SK-N-SH treated with all-trans-retinoic acid at 6 μM for 48 hours (cell line): ENCODE data around the gene SVIL.

Source experiments
- ARNTL ChIP-seq: fragments of 450-650 bp; formaldehyde crosslinking; IDR thresholded peaks from 2 replicates; pipeline ENCODE4 v1.5.0; 2020; ENCODE audit warnings: low read depth, mild to moderate bottlenecking, moderate library complexity, borderline replicate concordance
- ESRRG ChIP-seq: fragments of 250-450 bp; sonication (Bioruptor Pico); IDR thresholded peaks from 2 replicates; pipeline ENCODE4 v1.6.1; 2021; ENCODE audit warnings: mild to moderate bottlenecking
- PATZ1 ChIP-seq: fragments of 250-450 bp; sonication (Bioruptor Pico); IDR thresholded peaks from 2 replicates; pipeline ENCODE4 v1.8.0; 2020; ENCODE audit warnings: mild to moderate bottlenecking, moderate library complexity, borderline replicate concordance
- PPARA ChIP-seq: fragments of 250-450 bp; sonication (Bioruptor Pico); IDR thresholded peaks from 2 replicates; pipeline ENCODE4 v1.5.0; 2020; ENCODE audit warnings: mild to moderate bottlenecking, borderline replicate concordance
- TOX ChIP-seq: fragments of 250-450 bp; sonication (Bioruptor Pico); IDR thresholded peaks from 2 replicates; pipeline ENCODE4 v1.8.0; 2021; ENCODE audit warnings: mild to moderate bottlenecking, moderate library complexity, borderline replicate concordance
- ZFP3 ChIP-seq: fragments of 250-450 bp; sonication (Bioruptor Pico); IDR thresholded peaks from 2 replicates; pipeline ENCODE4 v1.5.0; 2020; ENCODE audit warnings: mild to moderate bottlenecking, moderate library complexity
- ZFP30 ChIP-seq: fragments of 450-650 bp; formaldehyde crosslinking; IDR thresholded peaks from 2 replicates; pipeline ENCODE4 v1.5.0; 2022; ENCODE audit warnings: mild to moderate bottlenecking, moderate library complexity
- ZNF565 ChIP-seq: fragments of 450-650 bp; formaldehyde crosslinking; conservative IDR thresholded peaks from 2 replicates; pipeline ENCODE4 v1.5.0; 2020; ENCODE audit warnings: low read depth, mild to moderate bottlenecking, moderate library complexity

GRCh38 chr10:29409241-29410054, 225.3 kb downstream of the SVIL start:
- no peak for TF ChIP-seq ZFP30 (CRISPR knock-in tag)
- no peak for TF ChIP-seq TOX (CRISPR knock-in tag)
- no peak for TF ChIP-seq ARNTL (CRISPR knock-in tag)
- TF ChIP-seq PPARA (CRISPR knock-in tag): no peak
- TF ChIP-seq ZNF565: no peak
- no peak for TF ChIP-seq ZFP3 (CRISPR knock-in tag)
- no peak for TF ChIP-seq ESRRG (CRISPR knock-in tag)
- no peak for TF ChIP-seq PATZ1 (CRISPR knock-in tag)
